Upper lobe of left lung (tissue), 4 donors: ENCODE data around the gene ITGA8.

Experiments used
- POLR2A ChIP-seq, 4 donors: fragments of 450-650 bp; IDR thresholded peaks; one replicate each; pipeline ENCODE4 v1.5.1; 2016 to 2017; ENCODE audit warnings: antibody characterized with exemption in 4 of 4, mild to moderate bottlenecking in 2 of 4
- TF ChIP-seq, protein P1 (sequence below), 6 experiments: fragments of 450-650 bp in 4 of 6; fragments of 200-600 bp in 2 of 6; sonication (generic) in 2 of 6; IDR thresholded peaks; one replicate each; pipeline ENCODE4 v1.5.1; 2016 to 2019; ENCODE audit warnings: antibody characterized with exemption in 6 of 6

DNA sequence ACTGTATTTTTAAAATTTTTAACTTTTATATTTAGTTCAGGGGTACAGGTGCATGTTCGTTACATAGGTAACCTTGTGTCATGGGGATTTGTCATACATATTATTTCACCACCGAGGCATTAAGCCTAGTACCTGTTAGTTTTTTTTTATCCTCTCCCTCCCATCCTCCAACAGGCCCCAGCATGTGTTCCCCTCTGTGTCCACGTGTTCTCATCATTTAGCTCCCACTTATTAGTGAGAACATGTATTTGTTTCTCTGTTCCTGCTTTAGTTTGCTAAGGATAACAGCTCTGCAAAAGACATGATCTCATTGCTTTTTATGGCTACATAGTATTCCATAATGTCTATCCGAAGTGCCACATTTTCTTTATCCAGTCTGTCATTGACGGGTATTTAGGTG, 22.4 kb upstream of the ITGA8 start:
- no peak for TF ChIP-seq POLR2A (IDR thresholded peaks at IDR 0.05)
- TF ChIP-seq, protein P1, sequence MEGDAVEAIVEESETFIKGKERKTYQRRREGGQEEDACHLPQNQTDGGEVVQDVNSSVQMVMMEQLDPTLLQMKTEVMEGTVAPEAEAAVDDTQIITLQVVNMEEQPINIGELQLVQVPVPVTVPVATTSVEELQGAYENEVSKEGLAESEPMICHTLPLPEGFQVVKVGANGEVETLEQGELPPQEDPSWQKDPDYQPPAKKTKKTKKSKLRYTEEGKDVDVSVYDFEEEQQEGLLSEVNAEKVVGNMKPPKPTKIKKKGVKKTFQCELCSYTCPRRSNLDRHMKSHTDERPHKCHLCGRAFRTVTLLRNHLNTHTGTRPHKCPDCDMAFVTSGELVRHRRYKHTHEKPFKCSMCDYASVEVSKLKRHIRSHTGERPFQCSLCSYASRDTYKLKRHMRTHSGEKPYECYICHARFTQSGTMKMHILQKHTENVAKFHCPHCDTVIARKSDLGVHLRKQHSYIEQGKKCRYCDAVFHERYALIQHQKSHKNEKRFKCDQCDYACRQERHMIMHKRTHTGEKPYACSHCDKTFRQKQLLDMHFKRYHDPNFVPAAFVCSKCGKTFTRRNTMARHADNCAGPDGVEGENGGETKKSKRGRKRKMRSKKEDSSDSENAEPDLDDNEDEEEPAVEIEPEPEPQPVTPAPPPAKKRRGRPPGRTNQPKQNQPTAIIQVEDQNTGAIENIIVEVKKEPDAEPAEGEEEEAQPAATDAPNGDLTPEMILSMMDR (IDR thresholded peaks at IDR 0.05), result no peak
